Neural cell (in vitro differentiated cells): ENCODE measurements around the gene FAF1.

Experiments
- EP300 ChIP-seq: fragments of 450-650 bp; conservative IDR thresholded peaks from 2 replicates; pipeline ENCODE4 v1.6.1; 2014; ENCODE audit warnings: antibody characterized with exemption, mild to moderate bottlenecking, moderate library complexity; ENCODE audit not compliant: poor library complexity, severe bottlenecking
- EZH2 ChIP-seq: fragments of 200-600, 300-800 bp; shearing (Covaris generic), sonication (generic); IDR thresholded peaks from 2 replicates; pipeline ENCODE4 v1.6.1; 2014; ENCODE audit warnings: antibody characterized with exemption, low read length, borderline replicate concordance, mild to moderate bottlenecking; ENCODE audit not compliant: insufficient read depth, poor library complexity, severe bottlenecking
- MXI1 ChIP-seq: fragments of 450-650 bp; conservative IDR thresholded peaks from 2 replicates; pipeline ENCODE4 v1.6.1; 2014; ENCODE audit warnings: antibody characterized with exemption, mild to moderate bottlenecking; ENCODE audit not compliant: poor library complexity, severe bottlenecking
- POLR2AphosphoS5 ChIP-seq: IDR thresholded peaks from 2 replicates; pipeline ENCODE4 v1.6.1; 2012
- REST ChIP-seq: IDR thresholded peaks from 2 replicates; pipeline ENCODE4 v1.6.1; 2012; ENCODE audit warnings: borderline replicate concordance
- SMC3 ChIP-seq: fragments of 450-650 bp; conservative IDR thresholded peaks from 2 replicates; pipeline ENCODE4 v1.6.1; 2014; ENCODE audit warnings: antibody characterized with exemption, mild to moderate bottlenecking, moderate library complexity; ENCODE audit not compliant: poor library complexity
- TF ChIP-seq, protein P1 (sequence below): fragments of 450-650 bp; IDR thresholded peaks from 2 replicates; pipeline ENCODE4 v1.5.1; 2014; ENCODE audit warnings: antibody characterized with exemption, mild to moderate bottlenecking, moderate library complexity; ENCODE audit not compliant: poor library complexity, severe bottlenecking

- TF ChIP-seq POLR2AphosphoS5, result no peak
- no peak for TF ChIP-seq EP300
- no peak for TF ChIP-seq SMC3
- TF ChIP-seq, protein P1, sequence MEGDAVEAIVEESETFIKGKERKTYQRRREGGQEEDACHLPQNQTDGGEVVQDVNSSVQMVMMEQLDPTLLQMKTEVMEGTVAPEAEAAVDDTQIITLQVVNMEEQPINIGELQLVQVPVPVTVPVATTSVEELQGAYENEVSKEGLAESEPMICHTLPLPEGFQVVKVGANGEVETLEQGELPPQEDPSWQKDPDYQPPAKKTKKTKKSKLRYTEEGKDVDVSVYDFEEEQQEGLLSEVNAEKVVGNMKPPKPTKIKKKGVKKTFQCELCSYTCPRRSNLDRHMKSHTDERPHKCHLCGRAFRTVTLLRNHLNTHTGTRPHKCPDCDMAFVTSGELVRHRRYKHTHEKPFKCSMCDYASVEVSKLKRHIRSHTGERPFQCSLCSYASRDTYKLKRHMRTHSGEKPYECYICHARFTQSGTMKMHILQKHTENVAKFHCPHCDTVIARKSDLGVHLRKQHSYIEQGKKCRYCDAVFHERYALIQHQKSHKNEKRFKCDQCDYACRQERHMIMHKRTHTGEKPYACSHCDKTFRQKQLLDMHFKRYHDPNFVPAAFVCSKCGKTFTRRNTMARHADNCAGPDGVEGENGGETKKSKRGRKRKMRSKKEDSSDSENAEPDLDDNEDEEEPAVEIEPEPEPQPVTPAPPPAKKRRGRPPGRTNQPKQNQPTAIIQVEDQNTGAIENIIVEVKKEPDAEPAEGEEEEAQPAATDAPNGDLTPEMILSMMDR, result no peak
- no peak for TF ChIP-seq REST
- TF ChIP-seq MXI1, result no peak
- TF ChIP-seq EZH2, result no peak
Observed at GRCh38 chr1:50502147-50502546, 457.9 kb downstream of the FAF1 start.
